Keratinocyte (primary cell): ENCODE measurements around the gene CDT1.

Source experiments
- EZH2 ChIP-seq: IDR thresholded peaks from one replicate; pipeline ENCODE4 v1.6.1; 2012; ENCODE audit warnings: inconsistent platforms, mild to moderate bottlenecking, low read length, moderate library complexity
- TF ChIP-seq, protein P1 (sequence below), 3 experiments: IDR thresholded peaks in 1 of 3; conservative IDR thresholded peaks in 1 of 3; optimal IDR thresholded peaks in 1 of 3; 2 replicates in 2 of 3; 3 replicates in 1 of 3; pipeline versions ENCODE3 to v1.5.1; 2011; ENCODE audit warnings: low read length in 3 of 3, mild to moderate bottlenecking in 3 of 3, moderate library complexity in 2 of 3, control low read depth in 1 of 3, inconsistent platforms in 1 of 3; ENCODE audit not compliant: insufficient read depth in 2 of 3; ENCODE audit errors: extremely low read depth in 1 of 3

DNA sequence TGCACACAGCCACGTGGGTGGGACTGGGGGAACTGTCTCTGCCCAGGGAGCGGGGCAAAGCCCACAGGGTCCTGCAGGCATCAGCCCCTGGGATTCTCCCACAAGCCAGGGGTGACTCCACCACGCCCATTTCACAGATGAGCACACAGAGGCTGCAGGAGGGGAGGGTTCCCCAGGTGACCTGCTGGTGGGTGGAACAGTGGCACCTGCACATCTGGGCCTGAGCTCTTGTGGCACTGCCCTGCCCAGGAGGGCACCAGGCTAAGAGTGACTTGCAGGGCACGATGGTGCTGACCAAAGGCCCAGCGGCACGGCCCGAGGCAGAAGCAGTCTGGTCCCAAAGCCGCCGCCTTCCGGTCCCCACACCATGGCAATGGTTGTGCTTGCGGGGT lies 42.5 kb upstream of the CDT1 start:
- TF ChIP-seq, protein P1, sequence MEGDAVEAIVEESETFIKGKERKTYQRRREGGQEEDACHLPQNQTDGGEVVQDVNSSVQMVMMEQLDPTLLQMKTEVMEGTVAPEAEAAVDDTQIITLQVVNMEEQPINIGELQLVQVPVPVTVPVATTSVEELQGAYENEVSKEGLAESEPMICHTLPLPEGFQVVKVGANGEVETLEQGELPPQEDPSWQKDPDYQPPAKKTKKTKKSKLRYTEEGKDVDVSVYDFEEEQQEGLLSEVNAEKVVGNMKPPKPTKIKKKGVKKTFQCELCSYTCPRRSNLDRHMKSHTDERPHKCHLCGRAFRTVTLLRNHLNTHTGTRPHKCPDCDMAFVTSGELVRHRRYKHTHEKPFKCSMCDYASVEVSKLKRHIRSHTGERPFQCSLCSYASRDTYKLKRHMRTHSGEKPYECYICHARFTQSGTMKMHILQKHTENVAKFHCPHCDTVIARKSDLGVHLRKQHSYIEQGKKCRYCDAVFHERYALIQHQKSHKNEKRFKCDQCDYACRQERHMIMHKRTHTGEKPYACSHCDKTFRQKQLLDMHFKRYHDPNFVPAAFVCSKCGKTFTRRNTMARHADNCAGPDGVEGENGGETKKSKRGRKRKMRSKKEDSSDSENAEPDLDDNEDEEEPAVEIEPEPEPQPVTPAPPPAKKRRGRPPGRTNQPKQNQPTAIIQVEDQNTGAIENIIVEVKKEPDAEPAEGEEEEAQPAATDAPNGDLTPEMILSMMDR (optimal IDR thresholded peaks at IDR 0.05 in 1 of 3, IDR thresholded peaks at IDR 0.05 in 1 of 3, conservative IDR thresholded peaks at IDR 0.05 in 1 of 3; ENCODE audit: extremely low read depth in 1 of 3, insufficient read depth in 2 of 3, low read length in 3 of 3), result no peak
- no peak for TF ChIP-seq EZH2
